ENCODE data around the gene TACC2. TPM values are rescaled to one million over a fixed set of nuclear protein-coding genes. Genes with fewer than 3 reads are reported as not detected.

Gene TACC2
- total RNA-seq, 4 donors from 2014 or later, result 11.5 to 73.0 (median 14.5) TPM

GRCh38 chr10:122123186-122123585 is 134.2 kb downstream of the TACC2 start:
- Histone ChIP-seq H3K4me1 (peaks cover 0 to 6% of the 10 kb centered on the region in 2 donors), H3K27ac (no peak overlapping the region), H3K4me3 (no peak overlapping the region), H3K27me3 (no peaks in the 10 kb centered on the region), H3K36me3 (no peaks in the 10 kb centered on the region), H3K9me3 (no peaks in the 10 kb centered on the region)
- TF ChIP-seq POLR2A (IDR thresholded peaks at IDR 0.05), result no peak
- TF ChIP-seq, protein P1, sequence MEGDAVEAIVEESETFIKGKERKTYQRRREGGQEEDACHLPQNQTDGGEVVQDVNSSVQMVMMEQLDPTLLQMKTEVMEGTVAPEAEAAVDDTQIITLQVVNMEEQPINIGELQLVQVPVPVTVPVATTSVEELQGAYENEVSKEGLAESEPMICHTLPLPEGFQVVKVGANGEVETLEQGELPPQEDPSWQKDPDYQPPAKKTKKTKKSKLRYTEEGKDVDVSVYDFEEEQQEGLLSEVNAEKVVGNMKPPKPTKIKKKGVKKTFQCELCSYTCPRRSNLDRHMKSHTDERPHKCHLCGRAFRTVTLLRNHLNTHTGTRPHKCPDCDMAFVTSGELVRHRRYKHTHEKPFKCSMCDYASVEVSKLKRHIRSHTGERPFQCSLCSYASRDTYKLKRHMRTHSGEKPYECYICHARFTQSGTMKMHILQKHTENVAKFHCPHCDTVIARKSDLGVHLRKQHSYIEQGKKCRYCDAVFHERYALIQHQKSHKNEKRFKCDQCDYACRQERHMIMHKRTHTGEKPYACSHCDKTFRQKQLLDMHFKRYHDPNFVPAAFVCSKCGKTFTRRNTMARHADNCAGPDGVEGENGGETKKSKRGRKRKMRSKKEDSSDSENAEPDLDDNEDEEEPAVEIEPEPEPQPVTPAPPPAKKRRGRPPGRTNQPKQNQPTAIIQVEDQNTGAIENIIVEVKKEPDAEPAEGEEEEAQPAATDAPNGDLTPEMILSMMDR (IDR thresholded peaks at IDR 0.05), result no peak
- no peak for DNase-seq
- intact Hi-C loops (cut with DNase I; ENCODE audit: low total_unique reads), result no loop called here

GRCh38 chr10:122124342-122124741 is 135.4 kb downstream of the TACC2 start:
- no peaks in the 10 kb centered on the region for H3K27me3 ChIP-seq
- no peaks in the 10 kb centered on the region for H3K9me3 ChIP-seq
- DNase-seq, result no peak
- TF ChIP-seq, protein P1 (IDR thresholded peaks at IDR 0.05), result no peak
- no peak overlapping the region for H3K4me3 ChIP-seq
- peaks cover 0 to 6% of the 10 kb centered on the region in 2 donors for H3K4me1 ChIP-seq
- intact Hi-C loops (cut with DNase I; ENCODE audit: low total_unique reads), result no loop called here
- H3K27ac ChIP-seq, result no peak overlapping the region
- H3K36me3 ChIP-seq, result no peaks in the 10 kb centered on the region

- H3K9me3 ChIP-seq, result no peaks in the 10 kb centered on the region
- intact Hi-C loops (cut with DNase I; ENCODE audit: low total_unique reads), result no loop called here
- no peak for TF ChIP-seq POLR2A (IDR thresholded peaks at IDR 0.05)
- TF ChIP-seq, protein P1 (IDR thresholded peaks at IDR 0.05), result no peak
- no peak overlapping the region for H3K4me3 ChIP-seq
- no peak for DNase-seq
- no peaks in the 10 kb centered on the region for H3K36me3 ChIP-seq
- H3K27me3 ChIP-seq, result no peaks in the 10 kb centered on the region
- peaks cover 0 to 6% of the 10 kb centered on the region in 2 donors for H3K4me1 ChIP-seq
- H3K27ac ChIP-seq, result no peak overlapping the region
Observed at GRCh38 chr10:122124808-122125207, 135.8 kb downstream of the TACC2 start.

- Histone ChIP-seq H3K9me3 (no peaks in the 10 kb centered on the region), H3K27ac (peak overlapping the region; percentile 83 to 91), H3K4me1 (peaks cover 0 to 6% of the 10 kb centered on the region in 2 donors), H3K4me3 (no peak overlapping the region), H3K27me3 (no peaks in the 10 kb centered on the region), H3K36me3 (no peaks in the 10 kb centered on the region)
- intact Hi-C loops (cut with DNase I; ENCODE audit: low total_unique reads), result no loop called here
- peak; percentile 41 to 70 for DNase-seq
- no peak for TF ChIP-seq POLR2A (IDR thresholded peaks at IDR 0.05)
- TF ChIP-seq, protein P1 (IDR thresholded peaks at IDR 0.05), result no peak
Observed at GRCh38 chr10:122126763-122127659, 138.0 kb downstream of the TACC2 start.

- peaks cover 0 to 6% of the 10 kb centered on the region in 2 donors for H3K4me1 ChIP-seq
- peak in 1 of 2 donors; percentile 47 for DNase-seq
- peak overlapping the region; percentile 4 to 9 for H3K4me3 ChIP-seq
- no peaks in the 10 kb centered on the region for H3K9me3 ChIP-seq
- peak overlapping the region; percentile 83 to 91 for H3K27ac ChIP-seq
- H3K36me3 ChIP-seq, result no peaks in the 10 kb centered on the region
- no peaks in the 10 kb centered on the region for H3K27me3 ChIP-seq
- intact Hi-C loops (cut with DNase I; ENCODE audit: low total_unique reads), result no loop called here
- TF ChIP-seq, protein P1 (IDR thresholded peaks at IDR 0.05), result no peak
- no peak for TF ChIP-seq POLR2A (IDR thresholded peaks at IDR 0.05)
Observed at GRCh38 chr10:122127943-122128342, 139.0 kb downstream of the TACC2 start.
